ENCODE measurements around the gene STRBP.

GRCh38 chr9:123121457-123121856 is 146.9 kb downstream of the STRBP start:
- TF ChIP-seq CTCF (IDR thresholded peaks at IDR 0.05) (no peak), POLR2A (IDR thresholded peaks at IDR 0.05) (no peak)
